ENCODE measurements around the gene TLE4.

DNA sequence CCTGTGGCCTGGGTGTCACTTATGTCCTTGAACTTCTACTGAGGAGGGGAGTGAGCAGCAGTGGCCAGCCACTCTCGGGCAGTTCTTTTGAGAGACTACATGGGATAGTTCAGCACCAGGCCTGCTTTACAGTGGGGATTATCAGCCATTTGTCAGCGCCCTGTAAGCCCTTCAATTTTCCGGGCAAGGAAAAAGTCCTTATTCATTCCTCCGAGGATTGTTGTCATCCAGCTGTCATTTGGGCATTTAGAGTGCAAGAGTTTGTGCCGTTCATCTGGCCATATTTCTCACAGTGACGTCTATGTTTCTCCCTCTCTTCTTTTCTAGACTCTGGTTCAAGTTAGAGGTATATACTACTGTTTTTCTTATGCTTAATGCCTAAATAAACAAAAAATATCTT, 172.8 kb downstream of the TLE4 start:
- TF ChIP-seq, protein P1, sequence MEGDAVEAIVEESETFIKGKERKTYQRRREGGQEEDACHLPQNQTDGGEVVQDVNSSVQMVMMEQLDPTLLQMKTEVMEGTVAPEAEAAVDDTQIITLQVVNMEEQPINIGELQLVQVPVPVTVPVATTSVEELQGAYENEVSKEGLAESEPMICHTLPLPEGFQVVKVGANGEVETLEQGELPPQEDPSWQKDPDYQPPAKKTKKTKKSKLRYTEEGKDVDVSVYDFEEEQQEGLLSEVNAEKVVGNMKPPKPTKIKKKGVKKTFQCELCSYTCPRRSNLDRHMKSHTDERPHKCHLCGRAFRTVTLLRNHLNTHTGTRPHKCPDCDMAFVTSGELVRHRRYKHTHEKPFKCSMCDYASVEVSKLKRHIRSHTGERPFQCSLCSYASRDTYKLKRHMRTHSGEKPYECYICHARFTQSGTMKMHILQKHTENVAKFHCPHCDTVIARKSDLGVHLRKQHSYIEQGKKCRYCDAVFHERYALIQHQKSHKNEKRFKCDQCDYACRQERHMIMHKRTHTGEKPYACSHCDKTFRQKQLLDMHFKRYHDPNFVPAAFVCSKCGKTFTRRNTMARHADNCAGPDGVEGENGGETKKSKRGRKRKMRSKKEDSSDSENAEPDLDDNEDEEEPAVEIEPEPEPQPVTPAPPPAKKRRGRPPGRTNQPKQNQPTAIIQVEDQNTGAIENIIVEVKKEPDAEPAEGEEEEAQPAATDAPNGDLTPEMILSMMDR (IDR thresholded peaks at IDR 0.05; ENCODE audit: low read depth, low read length): no peak
- TF ChIP-seq POLR2A (IDR thresholded peaks at IDR 0.05; ENCODE audit: extremely low read depth, insufficient read length): no peak
